H1 (cell line): ENCODE results near the gene ANXA5. TPM values are rescaled to one million over a fixed set of nuclear protein-coding genes. Genes with fewer than 3 reads are reported as not detected.
A peak's percentile ranks its signal among the peaks of the same experiment; 100 is the strongest.

Experiments used
- CTCF ChIA-PET: fragments of 300-600 bp; sonication (Branson Sonifier 250); formaldehyde crosslinking; loops from one replicate; lab custom pipeline; 2021; ENCODE audit not compliant: partially characterized antibody; lab: Charles Lee
- POLR2A ChIA-PET: fragments of 300-600 bp; sonication (Branson Sonifier 250); formaldehyde crosslinking; loops from one replicate; lab custom pipeline; 2021; ENCODE audit warnings: inconsistent platforms; ENCODE audit not compliant: partially characterized antibody; lab: Charles Lee
- DNase-seq, 2 experiments: peaks; one replicate each; pipeline versions ENCODE4 v3.0.0 to v3.0.0-alpha.2; 2010 to 2022; ENCODE audit warnings: low spot score in 2 of 2, low read depth in 1 of 2, mixed read lengths in 1 of 2
- FAIRE-seq: peaks from 2 replicates; lab custom pipeline; 2011; peaks lifted over from hg19 to GRCh38; lab: Jason Lieb, UNC
- H2AFZ ChIP-seq: 2 replicates; pipeline ENCODE4 v1.8.1; 2012; ENCODE audit warnings: low read length, inconsistent platforms
- H2AK5ac ChIP-seq: 2 replicates; pipeline ENCODE4 v1.6.1; 2013; ENCODE audit warnings: low read depth, low read length
- H2BK120ac ChIP-seq: replicated peaks from 2 replicates; pipeline ENCODE3; 2013; ENCODE audit warnings: low read depth, low read length, inconsistent platforms
- H2BK12ac ChIP-seq: 2 replicates; pipeline ENCODE4 v1.6.1; 2013; ENCODE audit warnings: low read depth, low read length
- H2BK15ac ChIP-seq: 2 replicates; pipeline ENCODE4 v1.6.1; 2013; ENCODE audit warnings: low read length
- H2BK20ac ChIP-seq: 2 replicates; pipeline ENCODE4 v1.6.1; 2013; ENCODE audit warnings: low read length
- H2BK5ac ChIP-seq: 2 replicates; pipeline ENCODE4 v1.6.1; 2013; ENCODE audit warnings: low read depth, low read length
- H3K14ac ChIP-seq: 2 replicates; pipeline ENCODE4 v1.6.1; 2013; ENCODE audit warnings: inconsistent platforms; ENCODE audit not compliant: insufficient read length
- H3K18ac ChIP-seq: 2 replicates; pipeline ENCODE4 v1.6.1; 2013; ENCODE audit warnings: low read length; ENCODE audit errors: extremely low read depth
- H3K23ac ChIP-seq: 2 replicates; pipeline ENCODE4 v1.6.1; 2013; ENCODE audit warnings: inconsistent platforms; ENCODE audit not compliant: insufficient read length
- H3K23me2 ChIP-seq: 2 replicates; pipeline ENCODE4 v1.6.1; 2013; ENCODE audit warnings: low read depth, low read length
- H3K27ac ChIP-seq: 2 replicates; pipeline ENCODE4 v1.6.1; 2011; ENCODE audit warnings: low read depth, low read length, inconsistent platforms
- H3K27me3 ChIP-seq, 4 experiments: replicated peaks in 1 of 4; 1 replicate in 1 of 4; 2 replicates in 3 of 4; pipeline versions ENCODE4 v1.6.1 to v1.8.1; 2011 to 2013; ENCODE audit warnings: low read length in 3 of 4, mild to moderate bottlenecking in 3 of 4, inconsistent platforms in 2 of 4, mixed read lengths in 2 of 4, moderate library complexity in 1 of 4; ENCODE audit not compliant: control insufficient read depth in 3 of 4, insufficient read depth in 3 of 4; ENCODE audit errors: extremely low read depth in 1 of 4
- H3K36me3 ChIP-seq, 4 experiments: 2 replicates each; pipeline versions ENCODE4 v1.6.1 to v1.8.1; 2011 to 2013; ENCODE audit warnings: mild to moderate bottlenecking in 4 of 4, low read length in 3 of 4, moderate library complexity in 2 of 4, control low read depth in 1 of 4, inconsistent platforms in 1 of 4; ENCODE audit not compliant: insufficient read depth in 4 of 4, control insufficient read depth in 2 of 4
- H3K4ac ChIP-seq: replicated peaks from 2 replicates; pipeline ENCODE3; 2013; ENCODE audit warnings: low read length, low read depth, mixed read lengths, inconsistent platforms; ENCODE audit not compliant: insufficient read length
- H3K4me1 ChIP-seq, 4 experiments: replicated peaks in 1 of 4; 1 replicate in 1 of 4; 2 replicates in 3 of 4; pipeline versions ENCODE4 v1.6.1 to v1.8.1; 2011 to 2013; ENCODE audit warnings: low read length in 3 of 4, inconsistent platforms in 2 of 4, mixed read lengths in 1 of 4; ENCODE audit not compliant: insufficient read depth in 4 of 4, control insufficient read depth in 3 of 4
- H3K4me2 ChIP-seq, 2 experiments: 2 replicates each; pipeline versions ENCODE4 v1.6.1 to v1.8.1; 2011 to 2013; ENCODE audit warnings: low read depth in 2 of 2, low read length in 2 of 2, control low read depth in 1 of 2, inconsistent platforms in 1 of 2, mild to moderate bottlenecking in 1 of 2; ENCODE audit not compliant: insufficient read depth in 1 of 2
- H3K4me3 ChIP-seq, 4 experiments: fragments of 200-600, 300-600 bp in 1 of 4; sonication (generic), shearing (Covaris generic), sonication (Bioruptor Twin) in 1 of 4; 2 replicates each; pipeline versions ENCODE4 v1.5.1 to v1.8.1; 2011 to 2016; ENCODE audit warnings: low read length in 4 of 4, low read depth in 3 of 4, control low read depth in 2 of 4, inconsistent platforms in 2 of 4, mild to moderate bottlenecking in 2 of 4, mixed read lengths in 1 of 4, moderate library complexity in 1 of 4; ENCODE audit not compliant: insufficient read depth in 2 of 4; ENCODE audit errors: extremely low read depth in 1 of 4
- H3K56ac ChIP-seq: replicated peaks from 2 replicates; pipeline ENCODE3; 2013; ENCODE audit warnings: low read depth, mild to moderate bottlenecking, mixed read lengths, low read length, inconsistent platforms; ENCODE audit not compliant: insufficient read length
- H3K79me1 ChIP-seq: 2 replicates; pipeline ENCODE4 v1.6.1; 2013; ENCODE audit warnings: low read depth, low read length, control low read depth
- H3K79me2 ChIP-seq, 2 experiments: 2 replicates each; pipeline versions ENCODE4 v1.6.1 to v1.8.1; 2012 to 2013; ENCODE audit warnings: low read length in 2 of 2, mild to moderate bottlenecking in 2 of 2, inconsistent platforms in 1 of 2; ENCODE audit not compliant: insufficient read depth in 2 of 2, control insufficient read depth in 1 of 2
- H3K9ac ChIP-seq, 4 experiments: replicated peaks in 1 of 4; 1 replicate in 1 of 4; 2 replicates in 3 of 4; pipeline versions ENCODE4 v1.6.1 to v1.8.1; 2011 to 2013; ENCODE audit warnings: low read depth in 3 of 4, low read length in 3 of 4, control low read depth in 2 of 4, mild to moderate bottlenecking in 2 of 4, moderate library complexity in 2 of 4, inconsistent platforms in 1 of 4; ENCODE audit errors: extremely low read depth in 1 of 4
- H3K9me3 ChIP-seq, 2 experiments: 2 replicates each; pipeline versions ENCODE4 v1.6.1 to v1.8.1; 2012 to 2013; ENCODE audit warnings: mild to moderate bottlenecking in 2 of 2, moderate library complexity in 2 of 2, control low read depth in 1 of 2, inconsistent platforms in 1 of 2, low read depth in 1 of 2, low read length in 1 of 2, mixed read lengths in 1 of 2; ENCODE audit not compliant: insufficient read depth in 2 of 2
- H4K20me1 ChIP-seq, 2 experiments: replicated peaks in 1 of 2; 2 replicates each; pipeline versions ENCODE3 to v1.8.1; 2011 to 2013; ENCODE audit warnings: inconsistent platforms in 2 of 2, low read length in 2 of 2, mild to moderate bottlenecking in 1 of 2; ENCODE audit not compliant: insufficient read depth in 2 of 2, control insufficient read depth in 1 of 2
- H4K5ac ChIP-seq: 2 replicates; pipeline ENCODE4 v1.6.1; 2013; ENCODE audit warnings: low read length, low read depth, mixed read lengths, inconsistent platforms; ENCODE audit not compliant: insufficient read length
- H4K8ac ChIP-seq: 2 replicates; pipeline ENCODE4 v1.8.0; 2013; ENCODE audit warnings: mild to moderate bottlenecking, moderate library complexity, low read length, inconsistent platforms; ENCODE audit not compliant: insufficient read depth; ENCODE audit errors: extremely low read depth
- H4K91ac ChIP-seq: replicated peaks from 2 replicates; pipeline ENCODE3; 2013; ENCODE audit warnings: low read length, mixed read lengths, inconsistent platforms; ENCODE audit not compliant: insufficient read length
- E2F6 ChIP-seq: IDR thresholded peaks from 2 replicates; pipeline ENCODE4 v1.6.1; 2012; ENCODE audit warnings: inconsistent platforms
- KDM4A ChIP-seq: IDR thresholded peaks from one replicate; pipeline ENCODE4 v1.7.1; 2012; ENCODE audit warnings: low read depth, mild to moderate bottlenecking, moderate library complexity, low read length, inconsistent platforms; ENCODE audit not compliant: severe bottlenecking
- NRF1 ChIP-seq: IDR thresholded peaks from 2 replicates; pipeline ENCODE4 v1.6.1; 2011; ENCODE audit warnings: mild to moderate bottlenecking, low read depth, low read length, improper control_type of control experiment
- RBBP5 ChIP-seq: IDR thresholded peaks from 2 replicates; pipeline ENCODE4 v1.7.1; 2012; ENCODE audit warnings: low read depth, mild to moderate bottlenecking, inconsistent platforms, low read length, moderate library complexity, borderline replicate concordance
- SRF ChIP-seq: IDR thresholded peaks from 2 replicates; pipeline ENCODE4 v1.6.1; 2011; ENCODE audit warnings: mild to moderate bottlenecking, low read depth, low read length, moderate library complexity
- WGBS, 2 experiments: shearing (Covaris generic) in 1 of 2; methylation state at CpG; one replicate each; pipeline versions ENCODE4 v1.1.6 to v1.1.7; 2013 to 2015; ENCODE audit warnings: low lambda C conversion rate in 2 of 2, mixed read lengths in 2 of 2, inconsistent platforms in 1 of 2, low coverage in 1 of 2, missing lambda C conversion rate in 1 of 2; ENCODE audit not compliant: insufficient replicate concordance in 2 of 2, insufficient coverage in 1 of 2, insufficient read length in 1 of 2; ENCODE audit errors: extremely low coverage in 1 of 2, missing lambda C conversion rate in 1 of 2; 5-methylcytosine and 5-hydroxymethylcytosine counted together
- polyA plus RNA-seq, 7 experiments: library from polyadenylated mRNA; depleted of rRNA in 3 of 7; stranded (reverse) in 5 of 7; unstranded in 2 of 7; fragments of >200 nt in 5 of 7; fragments of 200-250 nt in 2 of 7; gene quantifications; 1 replicate in 5 of 7; 2 replicates in 1 of 7; 4 replicates in 1 of 7; pipeline versions ENCODE4 v1.2.1 to v1.2.3, GENCODE V29; 2011 to 2013; ENCODE audit warnings: missing spikeins in 2 of 7, mixed read lengths in 2 of 7
- total RNA-seq: library from RNA; stranded (reverse); fragmentation: NEBNext Ultra II Directional; extraction: Animal tissue kit (Norgen Biotek cat#: 25700); gene quantifications from 2 replicates; pipeline ENCODE4 v1.2.1, GENCODE V29; 2021
- TF ChIP-seq, protein P1 (sequence below), 3 experiments: IDR thresholded peaks; 1 replicate in 2 of 3; 2 replicates in 1 of 3; pipeline versions ENCODE4 v1.5.1 to v1.6.1; 2011; ENCODE audit warnings: low read length in 3 of 3, mild to moderate bottlenecking in 3 of 3, inconsistent platforms in 2 of 3, low read depth in 1 of 3, moderate library complexity in 1 of 3; ENCODE audit not compliant: insufficient read depth in 1 of 3; ENCODE audit errors: control extremely low read depth in 1 of 3

ANXA5 gene
- total and polyA plus RNA-seq, 2 of the 8 experiments (the other 6 are each of a cell fraction or from before 2014, with no cell fraction given) = 213 to 221 TPM

DNA sequence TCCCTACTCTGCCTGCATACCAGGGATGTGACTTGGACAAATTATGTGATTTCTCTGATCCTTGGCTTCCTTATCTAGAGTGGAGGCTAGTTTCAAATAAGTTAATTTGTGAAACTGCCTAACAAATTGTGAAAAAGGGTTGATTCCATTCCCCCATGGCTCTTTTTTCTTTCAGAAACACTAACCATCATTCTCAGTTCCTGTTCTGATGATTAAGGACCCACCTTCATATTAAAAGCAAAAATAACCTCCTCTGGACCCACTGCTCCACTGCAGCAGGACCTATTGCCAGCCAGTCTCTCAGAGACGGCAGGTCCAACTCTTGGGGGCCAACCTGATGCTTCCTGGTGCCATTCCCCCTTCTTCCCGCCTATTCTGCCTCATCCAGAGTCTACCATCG lies 4.5 kb upstream of the ANXA5 start:
- CTCF ChIA-PET = interaction anchor here (0.6 to 1.8 kb wide), 2 partner anchors 23 to 38 kb away, joined by 3 to 7 read pairs; no protein-coding TSS in a partner anchor
- TF ChIP-seq RBBP5 (no peak), NRF1 (no peak), KDM4A (no peak), SRF (no peak), E2F6 (0 out of 2 replicates have a peak, but pooled peaks have one; percentile 18)
- TF ChIP-seq, protein P1, sequence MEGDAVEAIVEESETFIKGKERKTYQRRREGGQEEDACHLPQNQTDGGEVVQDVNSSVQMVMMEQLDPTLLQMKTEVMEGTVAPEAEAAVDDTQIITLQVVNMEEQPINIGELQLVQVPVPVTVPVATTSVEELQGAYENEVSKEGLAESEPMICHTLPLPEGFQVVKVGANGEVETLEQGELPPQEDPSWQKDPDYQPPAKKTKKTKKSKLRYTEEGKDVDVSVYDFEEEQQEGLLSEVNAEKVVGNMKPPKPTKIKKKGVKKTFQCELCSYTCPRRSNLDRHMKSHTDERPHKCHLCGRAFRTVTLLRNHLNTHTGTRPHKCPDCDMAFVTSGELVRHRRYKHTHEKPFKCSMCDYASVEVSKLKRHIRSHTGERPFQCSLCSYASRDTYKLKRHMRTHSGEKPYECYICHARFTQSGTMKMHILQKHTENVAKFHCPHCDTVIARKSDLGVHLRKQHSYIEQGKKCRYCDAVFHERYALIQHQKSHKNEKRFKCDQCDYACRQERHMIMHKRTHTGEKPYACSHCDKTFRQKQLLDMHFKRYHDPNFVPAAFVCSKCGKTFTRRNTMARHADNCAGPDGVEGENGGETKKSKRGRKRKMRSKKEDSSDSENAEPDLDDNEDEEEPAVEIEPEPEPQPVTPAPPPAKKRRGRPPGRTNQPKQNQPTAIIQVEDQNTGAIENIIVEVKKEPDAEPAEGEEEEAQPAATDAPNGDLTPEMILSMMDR (IDR thresholded peaks at IDR 0.05; ENCODE audit: control extremely low read depth in 1 of 3, insufficient read depth in 1 of 3, low read depth in 1 of 3, low read length in 3 of 3) = no peak
- Histone ChIP-seq H3K23ac (no peak overlapping the region), H2BK120ac (no peak overlapping the region), H3K23me2 (peaks cover 9% of the 10 kb centered on the region; the same call in 1 of the 2 replicates), H3K9me3 (peaks cover 2 to 6% of the 10 kb centered on the region in 2 experiments; a peak in 1 of 4 replicates), H3K36me3 (no peaks in the 10 kb centered on the region), H4K91ac (no peak overlapping the region), H3K27me3 (no peaks in the 10 kb centered on the region; a peak in 1 of 7 replicates), H3K4me3 (no peak overlapping the region), H2BK15ac (no peak overlapping the region), H3K14ac (no peak overlapping the region), H3K4ac (no peak overlapping the region), H3K18ac (no peak overlapping the region), H3K79me1 (no peaks in the 10 kb centered on the region), H4K20me1 (no peaks in the 10 kb centered on the region), H3K9ac (no peak overlapping the region), H3K4me1 (peaks cover 0 to 7% (median 6%) of the 10 kb centered on the region in 4 experiments; a peak in 6 of 7 replicates), H2BK5ac (no peak overlapping the region), H2AFZ (no peak overlapping the region), H4K8ac (no peak overlapping the region), H2BK12ac (no peak overlapping the region), H2BK20ac (no peak overlapping the region), H3K56ac (no peak overlapping the region), H4K5ac (no peak overlapping the region), H2AK5ac (no peak overlapping the region), H3K27ac (no peak overlapping the region), H3K79me2 (no peaks in the 10 kb centered on the region), H3K4me2 (no peak overlapping the region)
- no peak for FAIRE-seq
- POLR2A ChIA-PET = no interaction called here
- 83% methylated on average over 3 of the region's 3 CpGs; no CpG with 5 or more reads in 1 of the 2 experiments for WGBS, 2 experiments
- no peak for DNase-seq
